ENCODE data around the gene ZNF853.
"Not testable (repeated sequence)": the region's sequence is repeated elsewhere in the genome, so short reads cannot be mapped to it uniquely, and the experiment has no call there.

ZNF853 gene

GRCh38 chr7:6653071-6654003, 37.9 kb downstream of the ZNF853 start:
- DNase-seq: no peak

- no peak for DNase-seq
Observed at GRCh38 chr7:6654113-6654841, 38.9 kb downstream of the ZNF853 start.

GRCh38 chr7:6654842-6655610, 39.6 kb downstream of the ZNF853 start:
- no peak for DNase-seq

- no peak for DNase-seq
Observed at GRCh38 chr7:6655636-6656385, 40.4 kb downstream of the ZNF853 start.

- no peak for DNase-seq
Observed at GRCh38 chr7:6656413-6656812, 41.0 kb downstream of the ZNF853 start.

GRCh38 chr7:6658618-6659345, 43.4 kb downstream of the ZNF853 start:
- no peak for DNase-seq

- DNase-seq: not testable (repeated sequence)
Observed at GRCh38 chr7:6670851-6671250, 55.4 kb downstream of the ZNF853 start.

All from activated naive CD4-positive, alpha-beta T cell (primary cell).